Gastroesophageal sphincter (tissue), 4 donors: ENCODE results near the gene SERTAD1. TPM values are rescaled to one million over a fixed set of nuclear protein-coding genes. Genes with fewer than 3 reads are reported as not detected.

ENCODE experiments used
- ATAC-seq: fragments of 150-250 bp; one replicate; pipeline ENCODE4 v1.9.1; 2016; ENCODE audit warnings: mild to moderate bottlenecking, moderate library complexity
- H3K27ac ChIP-seq, 4 donors: fragments of 200-600 bp; sonication (generic) in 3 of 4; 1 replicate in 3 of 4; 2 replicates in 1 of 4; pipeline ENCODE4 v1.5.1; 2016 to 2019
- H3K27me3 ChIP-seq: fragments of 200-600 bp; sonication (generic); one replicate; pipeline ENCODE4 v1.5.1; 2019
- H3K36me3 ChIP-seq, 2 donors: fragments of 200-600 bp; sonication (generic); one replicate each; pipeline ENCODE4 v1.5.1; 2019; ENCODE audit warnings: control low read depth in 1 of 2
- H3K4me1 ChIP-seq, 3 donors: fragments of 200-600 bp; sonication (generic); 1 replicate in 2 of 3; 2 replicates in 1 of 3; pipeline ENCODE4 v1.5.1; 2016 to 2019; ENCODE audit warnings: control low read depth in 2 of 3
- H3K4me3 ChIP-seq, 2 donors: fragments of 200-600 bp; sonication (generic); one replicate each; pipeline ENCODE4 v1.5.1; 2019; ENCODE audit warnings: mild to moderate bottlenecking in 1 of 2, moderate library complexity in 1 of 2
- H3K9me3 ChIP-seq, 3 donors: fragments of 200-600 bp; sonication (generic); one replicate each; pipeline ENCODE4 v1.5.1; 2017 to 2019; ENCODE audit warnings: control low read depth in 2 of 3
- EP300 ChIP-seq: sonication (generic); formaldehyde crosslinking; IDR thresholded peaks from one replicate; pipeline ENCODE4 v1.6.1; 2017; ENCODE audit warnings: antibody characterized with exemption, mild to moderate bottlenecking
- POLR2A ChIP-seq, 2 donors: fragments of 450-650 bp; IDR thresholded peaks; one replicate each; pipeline ENCODE4 v1.6.1; 2017; ENCODE audit warnings: antibody characterized with exemption in 2 of 2, mild to moderate bottlenecking in 2 of 2, moderate library complexity in 1 of 2
- POLR2AphosphoS5 ChIP-seq: sonication (generic); formaldehyde crosslinking; IDR thresholded peaks from one replicate; pipeline ENCODE4 v1.6.1; 2017; ENCODE audit warnings: antibody characterized with exemption
- WGBS, 2 donors: methylation state at CpG; one replicate each; pipeline ENCODE4 v1.1.5; 2018; ENCODE audit warnings: low coverage in 1 of 2; 5-methylcytosine and 5-hydroxymethylcytosine counted together
- small RNA-seq, 4 donors: library from RNA; depleted of rRNA; stranded (forward); fragments of <200 nt; gene quantifications; one replicate each; pipeline ENCODE3, GENCODE V24; 2016
- total RNA-seq, 4 donors: library from RNA; depleted of rRNA; stranded (reverse); fragments of >200 nt; gene quantifications; one replicate each; pipeline ENCODE4 v1.1.0, GENCODE V29; 2016
- TF ChIP-seq, protein P1 (sequence below), 4 experiments: fragments of 200-600 bp in 2 of 4; fragments of 450-650 bp in 2 of 4; sonication (generic) in 1 of 4; IDR thresholded peaks; one replicate each; pipeline ENCODE4 v1.5.1; 2017 to 2019; ENCODE audit warnings: antibody characterized with exemption in 4 of 4, mild to moderate bottlenecking in 2 of 4, moderate library complexity in 2 of 4

The SERTAD1 gene
- total RNA-seq, 4 donors from 2014 or later = 16.6 to 22.1 (median 18.9) TPM

DNA sequence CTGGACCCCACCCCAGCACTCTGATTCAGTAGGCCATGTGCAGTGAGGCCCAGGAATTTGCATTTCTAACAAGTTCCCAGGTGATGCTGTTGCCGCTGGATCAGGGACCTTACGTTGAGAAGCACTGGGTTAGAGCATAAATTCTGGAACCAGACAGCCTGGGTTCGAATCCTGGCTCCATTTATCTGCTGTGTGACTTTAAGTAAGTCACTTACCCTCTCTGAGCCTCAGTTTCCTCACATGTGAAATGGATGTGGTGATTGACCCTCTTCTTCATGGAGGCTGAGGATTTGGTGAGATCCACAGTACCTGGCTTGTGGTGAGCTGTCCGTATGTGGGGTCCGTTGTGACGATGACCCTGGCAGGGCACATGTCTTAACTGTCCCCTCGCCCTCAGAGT, 51.7 kb downstream of the SERTAD1 start:
- H3K4me3 ChIP-seq = no peak overlapping the region
- no peaks in the 10 kb centered on the region for H3K4me1 ChIP-seq
- H3K27ac ChIP-seq = no peak overlapping the region
- TF ChIP-seq, protein P1, sequence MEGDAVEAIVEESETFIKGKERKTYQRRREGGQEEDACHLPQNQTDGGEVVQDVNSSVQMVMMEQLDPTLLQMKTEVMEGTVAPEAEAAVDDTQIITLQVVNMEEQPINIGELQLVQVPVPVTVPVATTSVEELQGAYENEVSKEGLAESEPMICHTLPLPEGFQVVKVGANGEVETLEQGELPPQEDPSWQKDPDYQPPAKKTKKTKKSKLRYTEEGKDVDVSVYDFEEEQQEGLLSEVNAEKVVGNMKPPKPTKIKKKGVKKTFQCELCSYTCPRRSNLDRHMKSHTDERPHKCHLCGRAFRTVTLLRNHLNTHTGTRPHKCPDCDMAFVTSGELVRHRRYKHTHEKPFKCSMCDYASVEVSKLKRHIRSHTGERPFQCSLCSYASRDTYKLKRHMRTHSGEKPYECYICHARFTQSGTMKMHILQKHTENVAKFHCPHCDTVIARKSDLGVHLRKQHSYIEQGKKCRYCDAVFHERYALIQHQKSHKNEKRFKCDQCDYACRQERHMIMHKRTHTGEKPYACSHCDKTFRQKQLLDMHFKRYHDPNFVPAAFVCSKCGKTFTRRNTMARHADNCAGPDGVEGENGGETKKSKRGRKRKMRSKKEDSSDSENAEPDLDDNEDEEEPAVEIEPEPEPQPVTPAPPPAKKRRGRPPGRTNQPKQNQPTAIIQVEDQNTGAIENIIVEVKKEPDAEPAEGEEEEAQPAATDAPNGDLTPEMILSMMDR (IDR thresholded peaks at IDR 0.05) = no peak
- TF ChIP-seq POLR2AphosphoS5 (no peak), EP300 (no peak), POLR2A (IDR thresholded peaks at IDR 0.05) (no peak)
- no peaks in the 10 kb centered on the region for H3K27me3 ChIP-seq
- peaks cover 0 to 98% of the 10 kb centered on the region in 2 donors for H3K36me3 ChIP-seq
- ATAC-seq = no peak
- H3K9me3 ChIP-seq = no peaks in the 10 kb centered on the region
- WGBS, 2 donors = 94% methylated on average over 2 of the region's 7 CpGs; no CpG with 5 or more reads in 1 of the 2 donors

DNA sequence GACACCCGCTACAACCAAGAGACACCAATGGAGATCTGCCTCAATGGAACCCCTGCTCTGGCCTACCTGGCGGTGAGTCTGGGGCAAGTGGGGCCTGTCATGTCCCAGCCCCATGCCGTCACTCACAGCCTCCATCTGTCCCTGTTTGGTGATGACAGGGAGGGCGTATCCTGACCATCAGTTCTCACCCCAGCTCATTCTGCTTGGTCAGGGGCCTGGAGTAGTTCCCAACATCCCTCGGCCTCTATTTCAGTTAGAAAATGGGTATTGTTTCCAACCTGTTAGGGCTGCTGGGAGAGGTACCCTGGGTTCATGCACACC, 54.0 kb downstream of the SERTAD1 start:
- WGBS, 2 donors = 91% methylated on average over 3 of the region's 5 CpGs; no CpG with 5 or more reads in 1 of the 2 donors
- no peak for TF ChIP-seq EP300
- TF ChIP-seq POLR2A (IDR thresholded peaks at IDR 0.05) = no peak
- TF ChIP-seq, protein P1 (IDR thresholded peaks at IDR 0.05) = no peak
- no peak for TF ChIP-seq POLR2AphosphoS5

More for the DNA sequence above, 54.0 kb downstream of the SERTAD1 start:
- Histone ChIP-seq H3K36me3 (peaks cover 0 to 99% of the 10 kb centered on the region in 2 donors), H3K27ac (no peak overlapping the region), H3K27me3 (no peaks in the 10 kb centered on the region), H3K4me3 (no peak overlapping the region), H3K9me3 (no peaks in the 10 kb centered on the region), H3K4me1 (peaks cover 0 to 5% (median 0%) of the 10 kb centered on the region in 3 donors)
- no peak for ATAC-seq

Small RNA genes within 50 kb of the gene (small RNA-seq; reads per million reads assigned to genes)
- gene RF00017 = 0 reads per million in 4 donors

Other genes starting within 250 kb of the SERTAD1 start
- gene MAP3K10, start 234.6 kb downstream of the SERTAD1 start, total RNA-seq = 10 to 100 TPM in 3 of 4 donors, 1 to 10 TPM in 1; 9.8 to 21.3 (median 16.4) TPM
- gene TTC9B, start 207.6 kb downstream of the SERTAD1 start, total RNA-seq = not detected
- under 1 TPM in 1 of 4 donors, not detected in 3; 0.13 TPM for gene CCNP, start 199.3 kb downstream of the SERTAD1 start, total RNA-seq
- gene AKT2, start 140.6 kb downstream of the SERTAD1 start, total RNA-seq = 10 to 100 TPM; 64.2 to 88.9 (median 72.8) TPM
- gene C19orf47, start 77.6 kb downstream of the SERTAD1 start, total RNA-seq = 10 to 100 TPM in 3 of 4 donors, 1 to 10 TPM in 1; 10.0 to 29.7 (median 19.2) TPM
- 100 to 1,000 TPM; 237 to 302 (median 266) TPM for gene PLD3, start 77.3 kb downstream of the SERTAD1 start, total RNA-seq
- gene HIPK4, start 35.8 kb downstream of the SERTAD1 start, total RNA-seq = 1 to 10 TPM in 1 of 4 donors, under 1 TPM in 1, not detected in 2; 0.19 to 1.1 TPM
- 10 to 100 TPM in 1 of 4 donors, 1 to 10 TPM in 3; 4.5 to 12.7 (median 6.7) TPM for gene PRX, start 12.6 kb downstream of the SERTAD1 start, total RNA-seq
- 10 to 100 TPM; 22.1 to 30.2 (median 26.4) TPM for gene SERTAD3, start 18.3 kb upstream of the SERTAD1 start, total RNA-seq
- gene BLVRB, start 39.8 kb upstream of the SERTAD1 start, total RNA-seq = 100 to 1,000 TPM; 146 to 209 (median 164) TPM
- gene SPTBN4, start 41.0 kb upstream of the SERTAD1 start, total RNA-seq = 1 to 10 TPM; 4.7 to 9.4 (median 5.9) TPM
- gene SHKBP1, start 150.9 kb upstream of the SERTAD1 start, total RNA-seq = 10 to 100 TPM; 30.3 to 50.1 (median 37.7) TPM
- gene LTBP4, start 175.4 kb upstream of the SERTAD1 start, total RNA-seq = 100 to 1,000 TPM; 199 to 369 (median 320) TPM